ENCODE data around the gene IRGC.

- TF ChIP-seq, protein P1, sequence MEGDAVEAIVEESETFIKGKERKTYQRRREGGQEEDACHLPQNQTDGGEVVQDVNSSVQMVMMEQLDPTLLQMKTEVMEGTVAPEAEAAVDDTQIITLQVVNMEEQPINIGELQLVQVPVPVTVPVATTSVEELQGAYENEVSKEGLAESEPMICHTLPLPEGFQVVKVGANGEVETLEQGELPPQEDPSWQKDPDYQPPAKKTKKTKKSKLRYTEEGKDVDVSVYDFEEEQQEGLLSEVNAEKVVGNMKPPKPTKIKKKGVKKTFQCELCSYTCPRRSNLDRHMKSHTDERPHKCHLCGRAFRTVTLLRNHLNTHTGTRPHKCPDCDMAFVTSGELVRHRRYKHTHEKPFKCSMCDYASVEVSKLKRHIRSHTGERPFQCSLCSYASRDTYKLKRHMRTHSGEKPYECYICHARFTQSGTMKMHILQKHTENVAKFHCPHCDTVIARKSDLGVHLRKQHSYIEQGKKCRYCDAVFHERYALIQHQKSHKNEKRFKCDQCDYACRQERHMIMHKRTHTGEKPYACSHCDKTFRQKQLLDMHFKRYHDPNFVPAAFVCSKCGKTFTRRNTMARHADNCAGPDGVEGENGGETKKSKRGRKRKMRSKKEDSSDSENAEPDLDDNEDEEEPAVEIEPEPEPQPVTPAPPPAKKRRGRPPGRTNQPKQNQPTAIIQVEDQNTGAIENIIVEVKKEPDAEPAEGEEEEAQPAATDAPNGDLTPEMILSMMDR (IDR thresholded peaks at IDR 0.05): no peak
- TF ChIP-seq POLR2AphosphoS5 (IDR thresholded peaks at IDR 0.05; ENCODE audit: insufficient read depth in 1 of 2, low read depth in 1 of 2): no peak
Measured at GRCh38 chr19:43667126-43667875, 48.6 kb upstream of the IRGC start.
